Skin epidermis (tissue), 12 donors: ENCODE results near the gene FAM187B.

Source experiments
- H3K27ac ChIP-seq, 21 experiments: fragments of 200-600 bp; sonication (generic) in 11 of 21; one replicate each; pipeline ENCODE4 v1.5.0; 2020; ENCODE audit warnings: mild to moderate bottlenecking in 3 of 21, inconsistent platforms in 2 of 21, moderate library complexity in 2 of 21
- H3K4me3 ChIP-seq, 7 experiments: fragments of 200-600 bp; sonication (generic) in 2 of 7; one replicate each; pipeline ENCODE4 v1.5.0; 2020; ENCODE audit warnings: inconsistent platforms in 2 of 7, mild to moderate bottlenecking in 2 of 7, moderate library complexity in 1 of 7

FAM187B gene

DNA sequence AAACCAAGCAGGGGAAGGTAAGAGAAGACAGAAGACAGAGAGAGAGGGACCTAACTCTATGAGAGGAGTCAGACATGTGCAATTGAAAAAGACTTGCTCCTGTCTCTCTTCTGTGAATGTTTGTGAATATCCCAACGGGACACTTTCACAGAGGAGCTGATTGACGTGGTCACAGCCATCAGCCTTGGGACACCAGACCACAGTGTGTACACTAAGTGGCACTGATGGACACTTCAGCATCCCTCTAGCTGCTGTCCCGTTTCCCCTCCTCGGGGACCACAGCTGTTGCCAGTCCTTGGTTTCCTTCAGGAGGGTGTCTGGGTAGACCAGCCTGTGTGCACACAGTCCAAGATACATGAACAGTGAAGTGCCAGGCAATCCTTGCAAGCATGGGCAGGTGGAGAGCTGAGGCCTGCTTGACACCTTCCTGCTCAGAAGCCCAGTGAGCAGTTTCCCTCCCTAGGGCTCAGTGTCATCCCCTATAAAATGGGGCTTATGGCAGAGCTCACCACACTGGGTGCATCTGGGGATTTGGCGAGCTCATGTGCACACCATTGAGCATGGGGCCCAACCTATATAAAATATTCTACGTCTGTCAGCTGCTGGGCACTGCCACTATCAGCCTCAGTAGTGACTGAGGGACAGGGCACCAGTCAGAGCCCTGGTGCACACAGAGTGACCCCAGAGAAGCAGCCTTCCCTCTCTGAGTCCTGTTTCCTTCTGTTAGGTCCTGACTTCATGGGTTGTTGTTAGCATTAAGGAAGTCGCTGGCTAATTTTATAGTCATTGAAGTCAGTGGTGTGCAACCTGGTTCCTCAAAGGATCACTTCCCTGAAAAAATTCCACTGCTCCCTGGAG lies 36.0 kb upstream of the FAM187B start:
- Histone ChIP-seq H3K27ac (peak overlapping the region in 6 of 21 experiments; percentile 5 to 55 (median 20)), H3K4me3 (no peak overlapping the region)

GRCh38 chr19:35262101-35262761 lies 33.7 kb upstream of the FAM187B start:
- no peak overlapping the region for H3K4me3 ChIP-seq

DNA sequence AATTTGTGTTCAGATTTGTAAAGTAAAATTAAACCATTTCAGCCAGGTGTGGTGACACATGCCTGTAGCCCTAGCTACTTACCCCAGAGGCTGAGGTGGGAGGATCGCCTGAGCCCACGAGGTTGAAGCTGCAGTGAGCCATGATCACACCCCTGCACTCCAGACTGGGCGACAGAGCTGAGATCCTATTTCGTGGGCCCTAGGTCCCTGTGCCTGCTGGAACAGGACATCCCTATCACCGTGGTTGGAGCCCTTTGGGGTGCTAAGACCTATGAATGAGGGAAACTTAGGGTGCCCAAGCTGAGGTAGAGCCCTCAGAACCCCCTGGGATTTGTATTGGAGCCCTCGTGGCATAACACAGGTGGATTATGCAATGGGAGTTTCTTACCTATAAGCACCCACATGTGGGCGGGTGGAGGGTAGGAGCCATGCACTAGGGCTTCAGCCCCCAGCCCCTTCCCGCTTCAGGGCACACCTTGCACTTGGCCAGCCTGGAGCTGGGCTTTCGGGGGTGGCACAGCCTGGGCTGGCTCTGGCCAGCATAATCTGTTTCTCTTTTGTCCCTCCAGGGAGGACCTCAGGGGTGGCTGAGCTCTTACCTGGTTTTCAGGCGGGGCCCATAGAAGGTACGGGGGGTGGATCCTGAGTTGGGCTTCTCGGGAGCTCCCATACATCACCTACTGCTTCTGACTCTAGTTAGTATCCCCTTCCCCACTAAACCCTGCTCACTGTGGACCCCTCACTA lies 33.0 kb upstream of the FAM187B start:
- Histone ChIP-seq H3K4me3 (no peak overlapping the region), H3K27ac (peak overlapping the region in 1 of 21 experiments; percentile 36)

More at GRCh38 chr19:35262101-35262761, 33.7 kb upstream of the FAM187B start:
- peak overlapping the region in 1 of 21 experiments; percentile 50 for H3K27ac ChIP-seq

DNA sequence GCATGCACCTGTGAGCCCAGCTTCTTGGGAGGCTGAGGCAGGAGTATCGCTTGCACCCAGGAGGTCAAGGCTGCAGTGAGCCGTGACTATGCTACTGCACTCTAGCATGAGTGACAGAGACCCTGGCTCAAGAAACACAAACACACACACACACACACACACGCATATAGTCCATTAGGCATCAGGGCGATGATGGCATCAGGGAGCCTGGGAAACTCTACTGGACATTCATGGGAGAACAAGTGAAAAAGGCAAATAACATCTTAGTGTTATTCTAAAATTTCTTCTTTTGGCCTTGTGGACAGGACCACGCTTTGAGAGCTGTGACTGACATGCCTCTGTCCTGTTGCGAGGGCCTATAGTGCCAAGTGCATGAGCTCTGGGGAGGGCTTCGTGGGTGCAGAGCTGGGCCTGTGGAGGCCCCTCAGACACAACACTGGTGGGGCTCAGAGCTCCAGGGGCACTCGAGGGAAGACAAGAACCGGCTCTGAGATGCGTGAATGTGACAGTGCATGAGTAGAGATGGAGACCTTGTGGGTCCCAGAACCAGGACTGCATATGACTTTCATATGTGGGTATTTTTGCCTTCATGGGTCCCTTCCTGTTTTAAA lies 32.3 kb upstream of the FAM187B start:
- Histone ChIP-seq H3K27ac (no peak overlapping the region), H3K4me3 (no peak overlapping the region)

DNA sequence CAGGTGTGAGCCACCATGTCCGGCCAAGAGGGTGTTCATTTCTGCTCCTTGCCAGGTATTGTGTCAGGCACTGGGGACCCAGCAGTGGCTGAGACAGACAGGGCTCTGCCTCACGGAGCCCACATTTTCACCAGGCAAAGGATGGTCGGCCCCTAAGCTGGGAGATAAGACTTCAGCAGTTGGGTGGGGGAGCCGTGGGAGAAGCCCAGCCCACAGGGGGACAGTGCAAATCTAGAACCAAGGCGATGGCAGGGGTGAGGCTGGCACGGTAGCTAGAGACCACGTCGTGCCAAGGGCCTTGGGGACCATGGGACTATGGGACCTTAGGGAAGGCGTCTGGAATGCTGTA lies 28.5 kb upstream of the FAM187B start:
- peak overlapping the region in 1 of 21 experiments; percentile 47 for H3K27ac ChIP-seq
- H3K4me3 ChIP-seq, result no peak overlapping the region

- no peak overlapping the region for H3K27ac ChIP-seq
- no peak overlapping the region for H3K4me3 ChIP-seq
Observed at GRCh38 chr19:35256566-35256965, 28.0 kb upstream of the FAM187B start.

GRCh38 chr19:35254341-35255297 lies 26.1 kb upstream of the FAM187B start:
- Histone ChIP-seq H3K27ac (peak overlapping the region in 4 of 21 experiments; percentile 7 to 81 (median 26)), H3K4me3 (no peak overlapping the region)

DNA sequence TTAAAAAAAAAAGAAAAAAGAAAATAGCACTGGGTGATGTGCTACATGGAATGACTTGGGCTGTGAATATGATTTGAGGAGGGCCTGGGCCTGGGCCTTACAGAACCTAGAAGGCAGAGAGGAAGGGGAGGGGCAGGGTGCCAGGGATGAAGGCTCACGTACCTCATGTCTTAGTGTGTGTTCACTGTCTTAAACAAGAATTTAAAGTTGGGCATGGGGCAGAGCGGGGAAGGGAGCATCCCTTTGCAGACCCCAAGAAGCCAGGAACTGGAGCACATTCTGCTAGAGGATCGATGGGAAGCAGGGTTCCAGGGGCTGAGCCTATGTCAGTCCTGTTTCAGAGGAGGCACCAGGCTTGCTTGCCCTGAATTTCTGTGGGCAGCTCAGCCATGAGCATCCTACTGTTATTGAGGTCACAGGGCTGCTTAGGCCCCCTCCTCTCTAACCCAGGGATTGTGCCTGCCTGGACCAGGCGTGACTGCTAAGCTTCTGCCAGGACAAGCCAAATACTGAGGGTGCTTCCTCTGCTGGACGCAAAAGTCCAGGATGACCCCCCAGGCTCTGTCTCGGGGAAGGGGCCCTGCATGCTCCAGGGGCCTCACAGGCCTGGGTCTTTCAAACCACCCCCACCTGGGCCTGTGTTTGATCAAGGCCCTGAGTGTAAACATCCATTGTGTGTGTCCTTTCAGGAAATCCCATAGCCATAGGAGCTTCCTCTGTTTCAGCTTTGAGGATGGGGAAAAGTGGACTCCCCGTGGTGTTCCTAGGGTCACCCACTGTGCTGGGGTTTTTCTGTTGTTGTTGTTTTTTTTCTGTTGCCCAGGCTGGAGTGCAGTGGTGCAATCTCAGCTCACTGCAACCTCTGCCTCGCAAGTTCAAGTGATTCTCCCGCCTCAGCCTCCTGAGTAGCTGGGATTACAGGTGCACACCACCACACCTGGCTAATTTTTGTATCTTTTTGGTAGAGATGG lies 25.1 kb upstream of the FAM187B start:
- Histone ChIP-seq H3K4me3 (no peak overlapping the region), H3K27ac (peak overlapping the region in 5 of 21 experiments; percentile 6 to 81 (median 7))

DNA sequence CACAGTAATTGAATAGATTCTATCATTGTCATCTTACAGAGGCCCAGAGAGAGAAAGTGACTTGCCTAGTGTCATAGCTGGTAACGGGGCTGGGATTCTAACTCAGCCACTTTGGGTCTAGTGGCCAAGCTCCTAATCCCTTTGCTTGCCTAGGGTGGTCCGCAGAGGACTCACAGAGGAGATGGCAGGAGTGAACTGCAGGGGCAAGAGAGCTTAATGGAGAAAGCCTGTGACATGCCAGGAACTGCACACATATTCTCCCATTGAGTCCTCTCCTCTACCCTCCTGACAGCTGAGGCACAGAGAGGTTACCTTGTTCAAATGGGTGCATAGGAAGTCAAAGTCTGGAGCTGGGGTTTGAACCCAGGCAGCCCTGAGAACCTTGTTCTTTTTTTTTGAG lies 22.9 kb upstream of the FAM187B start:
- H3K4me3 ChIP-seq, result no peak overlapping the region
- H3K27ac ChIP-seq, result no peak overlapping the region

DNA sequence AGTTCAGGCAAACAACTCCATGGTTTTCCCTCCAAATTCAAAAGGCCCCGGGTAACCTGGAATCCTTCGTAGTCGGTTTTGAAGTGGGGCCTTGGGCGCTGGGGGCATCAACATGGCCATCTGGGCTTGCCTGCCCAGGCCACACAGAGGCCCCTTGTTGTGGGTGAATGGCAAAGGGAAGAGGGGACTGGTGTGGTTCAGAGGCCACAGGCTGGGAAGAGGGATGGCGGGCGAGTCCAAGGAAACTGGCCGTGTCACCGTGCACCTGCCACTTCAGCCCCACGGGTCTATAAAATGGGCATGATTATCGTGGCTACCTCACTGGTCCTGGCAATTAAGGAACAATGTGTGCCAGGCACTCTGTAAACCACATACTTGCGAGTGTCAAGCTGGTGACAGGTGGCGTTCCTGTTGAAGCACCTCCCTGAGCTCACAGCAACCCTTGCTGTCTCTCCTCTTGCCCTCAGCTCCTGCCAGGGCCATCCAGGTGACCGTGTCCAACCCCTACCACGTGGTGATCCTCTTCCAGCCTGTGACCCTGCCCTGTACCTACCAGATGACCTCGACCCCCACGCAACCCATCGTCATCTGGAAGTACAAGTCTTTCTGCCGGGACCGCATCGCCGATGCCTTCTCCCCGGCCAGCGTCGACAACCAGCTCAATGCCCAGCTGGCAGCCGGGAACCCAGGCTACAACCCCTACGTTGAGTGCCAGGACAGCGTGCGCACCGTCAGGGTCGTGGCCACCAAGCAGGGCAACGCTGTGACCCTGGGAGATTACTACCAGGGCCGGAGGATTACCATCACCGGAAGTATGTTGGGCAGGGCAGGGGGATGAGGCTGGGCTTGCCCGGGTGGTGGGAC lies 21.5 kb upstream of the FAM187B start:
- Histone ChIP-seq H3K4me3 (peak overlapping the region; percentile 43 to 87 (median 71)), H3K27ac (peak overlapping the region in 10 of 21 experiments; percentile 88 to 97 (median 92))

GRCh38 chr19:35249146-35249847 lies 20.8 kb upstream of the FAM187B start:
- H3K27ac ChIP-seq, result peak overlapping the region in 20 of 21 experiments; percentile 80 to 97 (median 90)
- H3K4me3 ChIP-seq, result peak overlapping the region; percentile 43 to 87 (median 71)

- peak within 1 kb of the TSS; percentile 43 to 87 (median 71) for H3K4me3 ChIP-seq
- peak within 1 kb of the TSS; percentile 77 to 97 (median 90) for H3K27ac ChIP-seq
Observed at GRCh38 chr19:35248310-35249145, 20.0 kb upstream of the FAM187B start, which contains the start of gene LSR. Gene LSR (plus strand): TSS chr19:35249002. CDS start chr19:35249023, 21 bp downstream.

DNA sequence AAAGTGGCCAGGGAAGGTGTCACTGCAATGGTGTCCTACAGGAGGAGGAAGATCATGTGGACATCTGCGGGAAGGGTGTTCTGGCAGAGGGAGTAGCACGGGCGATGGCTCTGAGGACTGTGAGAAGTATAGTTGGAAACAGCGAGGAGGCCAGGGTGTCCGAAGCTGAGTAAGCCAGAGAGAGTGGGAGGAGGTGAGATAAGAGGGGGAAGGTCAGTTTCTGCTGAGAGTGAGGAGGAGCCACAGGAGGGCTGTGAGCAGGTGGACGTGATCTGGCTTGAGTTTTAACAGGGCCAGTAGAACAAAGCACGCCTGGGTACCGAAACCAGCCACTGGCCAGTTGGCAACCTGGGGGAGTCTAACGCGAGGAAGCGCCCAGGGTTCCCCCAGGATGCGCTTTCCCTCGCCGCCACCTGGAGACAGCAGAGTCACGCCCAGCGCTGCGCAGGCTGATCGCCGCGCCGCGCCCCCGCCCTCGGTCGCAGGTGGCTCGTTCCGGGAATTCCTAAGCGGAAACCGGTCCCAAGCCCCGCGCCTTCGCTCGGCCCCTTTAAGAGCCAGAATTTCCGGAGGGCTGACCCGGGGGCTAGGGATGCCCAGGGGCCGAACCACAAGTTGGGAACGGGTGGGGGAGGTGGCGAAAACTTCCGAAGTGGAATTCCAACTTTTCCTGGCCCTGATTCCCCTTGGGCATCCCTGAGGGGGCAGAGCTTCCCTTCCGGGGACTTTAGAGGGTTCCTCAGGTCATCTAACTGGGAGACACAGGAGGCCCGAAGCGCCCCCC lies 19.2 kb upstream of the FAM187B start:
- Histone ChIP-seq H3K27ac (peak overlapping the region; percentile 77 to 97 (median 90)), H3K4me3 (peak overlapping the region; percentile 43 to 87 (median 71))

- Histone ChIP-seq H3K4me3 (no peak overlapping the region), H3K27ac (no peak overlapping the region)
Observed at GRCh38 chr19:35246466-35247092, 18.0 kb upstream of the FAM187B start.
